ENCODE measurements around the gene PLCD1. TPM values are rescaled to one million over a fixed set of nuclear protein-coding genes. Genes with fewer than 3 reads are reported as not detected.
A peak's percentile ranks its signal among the peaks of the same experiment; 100 is the strongest.

Gene PLCD1
- total and polyA plus RNA-seq, 5 donors: 11.2 to 17.7 (median 13.7) TPM

DNA sequence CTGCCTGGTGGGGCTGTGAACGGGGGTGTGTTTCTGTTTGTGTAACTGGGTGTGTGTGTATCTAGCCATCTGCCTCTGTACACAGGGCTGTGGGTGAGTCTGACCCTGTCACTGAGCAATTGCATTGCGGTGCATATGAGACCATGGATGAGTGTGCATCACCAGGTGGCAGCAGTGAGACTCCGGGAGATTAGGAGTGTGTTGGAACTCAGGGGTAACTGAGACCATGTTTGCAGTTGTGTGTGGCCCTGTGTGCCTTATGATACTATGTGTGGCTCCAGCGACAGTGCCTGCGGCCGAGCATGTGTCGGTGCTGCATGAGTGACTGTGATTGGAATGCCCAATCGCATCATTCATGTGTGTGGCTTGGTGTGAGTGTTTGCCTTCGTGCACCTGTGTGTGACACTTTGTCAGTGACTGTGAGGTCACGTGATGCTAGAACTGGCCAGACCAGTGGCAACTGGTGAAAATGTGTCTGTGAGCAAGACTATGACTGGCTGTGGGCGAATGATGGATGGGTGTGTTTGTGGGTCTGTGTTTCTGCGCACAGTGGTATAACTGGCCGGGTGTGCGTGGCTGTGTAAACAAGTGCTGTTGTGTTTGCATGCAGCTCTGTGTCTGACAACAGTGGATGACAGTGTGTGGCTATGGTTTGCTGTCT is 24.9 kb downstream of the PLCD1 start:
- WGBS: 64% methylated on average over 14 of the region's 14 CpGs
- Histone ChIP-seq H3K27ac (ENCODE audit: low read length) (peak overlapping the region; percentile 38), H3K4me1 (ENCODE audit: control insufficient read depth, insufficient read depth, low read length) (no peaks in the 10 kb centered on the region), H3K4me3 (ENCODE audit: low read length) (no peak overlapping the region), H3K27me3 (ENCODE audit: control insufficient read depth, insufficient read depth) (no peaks in the 10 kb centered on the region), H3K9me3 (ENCODE audit: control insufficient read depth, low read length) (no peaks in the 10 kb centered on the region)
- peak; percentile 67 to 76 for ATAC-seq
- peak; percentile 81 to 94 (median 87) for DNase-seq
- intact Hi-C loops (cut with DNase I): no loop called here

DNA sequence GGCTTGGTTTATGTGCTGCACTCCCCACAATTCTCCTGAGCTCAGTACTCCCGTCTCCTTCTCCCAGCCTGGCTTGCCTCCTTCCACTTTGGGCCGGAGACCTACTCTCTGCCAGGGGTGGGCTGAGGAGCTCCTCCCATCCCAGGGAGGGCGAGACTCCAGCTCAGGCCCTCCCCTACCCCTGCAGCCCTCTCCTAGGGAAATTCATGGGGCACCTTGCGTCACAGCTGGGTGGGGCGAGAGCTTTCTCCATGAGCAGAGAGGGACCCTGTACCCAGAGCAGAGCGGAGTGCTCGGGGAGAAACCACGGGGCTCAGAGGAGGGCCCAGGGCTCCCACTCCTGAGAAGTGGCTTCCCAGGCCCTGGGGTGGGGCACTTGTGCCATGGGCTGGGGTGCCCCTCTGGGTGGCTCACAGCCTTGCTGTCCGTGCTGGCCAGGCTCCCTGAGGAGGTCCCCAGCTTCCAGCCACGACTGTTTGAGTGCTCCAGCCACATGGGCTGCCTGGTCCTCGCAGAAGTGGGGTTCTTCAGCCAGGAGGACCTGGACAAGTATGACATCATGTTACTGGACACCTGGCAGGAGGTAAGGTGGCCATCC is 25.5 kb downstream of the PLCD1 start:
- DNase-seq (peak; percentile 83 to 91 (median 87)), ATAC-seq (peak; percentile 52 to 53)
- Histone ChIP-seq H3K27me3 (ENCODE audit: control insufficient read depth, insufficient read depth) (no peaks in the 10 kb centered on the region), H3K9me3 (ENCODE audit: control insufficient read depth, low read length) (no peaks in the 10 kb centered on the region), H3K4me3 (ENCODE audit: low read length) (no peak overlapping the region), H3K27ac (ENCODE audit: low read length) (peak overlapping the region; percentile 34), H3K4me1 (ENCODE audit: control insufficient read depth, insufficient read depth, low read length) (no peaks in the 10 kb centered on the region)
- intact Hi-C loops (cut with DNase I): no loop called here
- WGBS: 68% methylated on average over 11 of the region's 11 CpGs

DNA sequence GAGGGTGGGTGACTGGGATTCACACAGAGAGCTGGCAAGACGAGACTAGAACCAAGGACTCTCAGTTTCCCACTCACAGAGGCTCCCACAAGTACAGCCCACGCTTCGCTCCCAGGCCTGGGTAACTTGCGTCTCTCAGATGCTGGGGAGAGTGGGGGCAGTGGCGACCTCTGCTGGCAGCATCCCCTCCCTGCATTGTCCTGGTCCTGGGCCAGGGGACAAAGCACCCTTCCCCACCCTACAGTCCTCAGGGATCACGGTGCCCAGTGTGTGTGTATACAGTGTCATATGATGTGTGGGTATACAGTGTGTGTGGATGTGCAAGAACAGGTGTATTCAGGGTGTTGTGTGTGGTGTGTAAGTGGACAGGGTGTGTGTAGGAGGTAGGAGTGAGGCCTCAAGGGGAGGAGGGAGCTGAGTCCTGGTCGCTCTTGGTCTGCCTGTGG is 26.0 kb downstream of the PLCD1 start:
- H3K27me3 ChIP-seq (ENCODE audit: control insufficient read depth, insufficient read depth): no peaks in the 10 kb centered on the region
- 35% methylated on average over 7 of the region's 7 CpGs for WGBS
- H3K4me3 ChIP-seq (ENCODE audit: low read length): no peak overlapping the region
- ATAC-seq (peak; percentile 23 to 33), DNase-seq (peak; percentile 69 to 88 (median 88))
- no peak overlapping the region for H3K27ac ChIP-seq (ENCODE audit: low read length)
- no peaks in the 10 kb centered on the region for H3K9me3 ChIP-seq (ENCODE audit: control insufficient read depth, low read length)
- intact Hi-C loops (cut with DNase I): no loop called here
- no peaks in the 10 kb centered on the region for H3K4me1 ChIP-seq (ENCODE audit: control insufficient read depth, insufficient read depth, low read length)

DNA sequence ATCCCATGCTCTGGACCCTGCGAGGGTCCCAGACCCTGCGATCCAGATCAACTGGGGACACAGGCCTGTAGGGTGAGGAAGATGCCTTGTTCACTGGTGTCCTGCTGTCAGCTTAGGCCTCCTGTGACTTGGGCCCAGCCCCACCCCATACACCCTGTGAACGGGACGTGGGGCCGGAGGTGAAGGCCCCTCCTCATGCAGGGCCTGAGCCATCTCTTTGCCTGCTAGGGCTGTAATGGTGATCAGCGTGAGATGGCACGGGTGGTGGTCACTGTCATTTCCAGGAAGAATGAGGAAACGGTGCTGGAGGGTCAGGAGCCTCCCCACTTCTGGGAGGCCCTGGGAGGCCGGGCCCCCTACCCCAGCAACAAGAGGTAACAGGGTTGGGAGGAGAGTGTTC is 26.5 kb downstream of the PLCD1 start:
- no peak overlapping the region for H3K27ac ChIP-seq (ENCODE audit: low read length)
- intact Hi-C loops (cut with DNase I): no loop called here
- H3K4me3 ChIP-seq (ENCODE audit: low read length): no peak overlapping the region
- no peaks in the 10 kb centered on the region for H3K9me3 ChIP-seq (ENCODE audit: control insufficient read depth, low read length)
- ATAC-seq (no peak), DNase-seq (peak in 2 of 3 donors; percentile 19 to 60)
- H3K4me1 ChIP-seq (ENCODE audit: control insufficient read depth, insufficient read depth, low read length): no peaks in the 10 kb centered on the region
- no peaks in the 10 kb centered on the region for H3K27me3 ChIP-seq (ENCODE audit: control insufficient read depth, insufficient read depth)
- WGBS: 79% methylated on average over 9 of the region's 9 CpGs

DNA sequence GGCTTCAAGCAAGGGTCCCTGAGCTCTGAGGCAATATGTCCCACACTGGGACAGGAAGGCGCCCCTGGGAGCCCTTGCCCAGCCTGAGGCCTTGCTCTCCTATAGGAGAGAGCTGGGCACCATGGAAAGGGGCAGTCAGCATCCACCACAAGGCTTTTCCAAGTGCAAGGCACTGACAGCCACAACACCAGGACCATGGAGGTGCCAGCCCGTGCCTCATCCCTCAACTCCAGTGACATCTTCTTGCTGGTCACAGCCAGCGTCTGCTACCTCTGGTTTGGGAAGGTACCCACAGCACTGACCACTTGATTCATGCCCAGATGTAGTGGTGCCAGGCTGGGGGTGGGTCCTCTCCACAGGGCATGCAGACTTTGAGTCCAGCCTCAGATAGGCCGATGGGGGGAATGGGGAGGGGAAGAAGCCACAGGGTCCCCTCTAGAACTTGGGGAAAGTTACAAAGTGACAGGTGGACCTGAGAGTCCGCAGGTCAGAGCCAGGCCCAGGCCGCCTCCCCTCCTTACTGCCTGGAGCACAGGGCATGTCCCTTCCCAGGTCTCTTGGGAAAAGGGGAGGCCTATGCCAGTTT is 27.1 kb downstream of the PLCD1 start:
- WGBS: 98% methylated on average over 6 of the region's 6 CpGs
- no peak overlapping the region for H3K27ac ChIP-seq (ENCODE audit: low read length)

DNA sequence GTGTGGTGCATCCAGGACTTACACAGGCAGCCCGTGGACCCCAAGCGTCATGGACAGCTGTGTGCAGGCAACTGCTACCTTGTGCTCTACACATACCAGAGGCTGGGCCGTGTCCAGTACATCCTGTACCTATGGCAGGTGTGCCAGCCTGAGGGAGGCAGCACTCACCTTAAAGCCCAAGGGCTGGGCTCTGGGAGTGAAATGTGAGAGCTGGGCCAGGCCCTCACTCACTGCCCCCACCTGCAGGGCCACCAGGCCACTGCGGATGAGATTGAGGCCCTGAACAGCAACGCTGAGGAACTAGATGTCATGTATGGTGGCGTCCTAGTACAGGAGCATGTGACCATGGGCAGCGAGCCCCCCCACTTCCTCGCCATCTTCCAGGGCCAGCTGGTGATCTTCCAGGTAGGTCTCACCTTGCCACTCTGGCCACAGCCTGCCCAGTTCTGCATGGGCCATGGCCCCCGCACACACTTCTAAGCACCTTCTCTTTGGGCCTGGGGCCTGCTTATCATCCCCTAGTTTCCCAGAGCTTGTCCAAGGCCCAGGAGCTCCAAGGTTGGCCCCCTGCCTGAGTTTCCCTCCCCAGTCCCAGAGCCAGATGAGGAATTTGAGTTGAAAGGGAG is 27.9 kb downstream of the PLCD1 start:
- ATAC-seq: no peak
- intact Hi-C loops (cut with DNase I): no loop called here
- DNase-seq: peak; percentile 18 to 58 (median 55)
- Histone ChIP-seq H3K27ac (ENCODE audit: low read length) (no peak overlapping the region), H3K9me3 (ENCODE audit: control insufficient read depth, low read length) (no peaks in the 10 kb centered on the region), H3K27me3 (ENCODE audit: control insufficient read depth, insufficient read depth) (no peaks in the 10 kb centered on the region), H3K4me1 (ENCODE audit: control insufficient read depth, insufficient read depth, low read length) (no peaks in the 10 kb centered on the region), H3K4me3 (ENCODE audit: low read length) (no peak overlapping the region)
- WGBS: 83% methylated on average over 9 of the region's 9 CpGs

More for the DNA sequence above, 27.1 kb downstream of the PLCD1 start:
- intact Hi-C loops (cut with DNase I): no loop called here
- no peak for ATAC-seq
- peak in 2 of 3 donors; percentile 14 to 50 for DNase-seq
- H3K27me3 ChIP-seq (ENCODE audit: control insufficient read depth, insufficient read depth): no peaks in the 10 kb centered on the region
- H3K4me1 ChIP-seq (ENCODE audit: control insufficient read depth, insufficient read depth, low read length): no peaks in the 10 kb centered on the region
- H3K9me3 ChIP-seq (ENCODE audit: control insufficient read depth, low read length): no peaks in the 10 kb centered on the region
- H3K4me3 ChIP-seq (ENCODE audit: low read length): no peak overlapping the region

DNA sequence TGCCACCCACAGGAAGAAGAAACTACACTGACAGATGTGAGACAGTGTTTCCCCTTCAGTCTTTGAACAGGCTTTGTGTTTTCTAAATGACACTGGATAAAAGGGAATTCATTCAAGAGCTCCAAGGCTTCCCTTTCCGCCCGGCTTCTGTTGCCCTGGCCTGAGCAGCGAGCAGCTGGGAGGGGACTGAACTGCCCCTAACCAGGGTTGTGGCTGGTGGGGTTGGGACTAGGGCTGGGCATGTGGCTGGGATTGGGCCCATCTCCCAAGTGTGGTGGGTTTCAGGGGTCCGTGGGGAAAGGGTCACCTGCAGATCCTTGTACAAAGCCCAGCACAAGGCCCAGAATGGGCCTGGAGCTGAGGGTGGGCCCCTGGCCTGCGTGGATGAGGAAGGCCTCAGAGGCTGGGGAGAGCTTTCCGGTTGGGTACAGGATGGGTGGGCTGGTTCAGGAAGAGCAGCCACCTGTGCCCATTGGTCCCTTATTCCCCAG is 28.4 kb downstream of the PLCD1 start:
- ATAC-seq: no peak
- Histone ChIP-seq H3K4me3 (ENCODE audit: low read length) (no peak overlapping the region), H3K9me3 (ENCODE audit: control insufficient read depth, low read length) (no peaks in the 10 kb centered on the region), H3K27me3 (ENCODE audit: control insufficient read depth, insufficient read depth) (no peaks in the 10 kb centered on the region), H3K27ac (ENCODE audit: low read length) (no peak overlapping the region), H3K4me1 (ENCODE audit: control insufficient read depth, insufficient read depth, low read length) (no peaks in the 10 kb centered on the region)
- WGBS: 96% methylated on average over 6 of the region's 6 CpGs
- intact Hi-C loops (cut with DNase I): no loop called here
- peak in 2 of 3 donors; percentile 11 to 28 for DNase-seq

DNA sequence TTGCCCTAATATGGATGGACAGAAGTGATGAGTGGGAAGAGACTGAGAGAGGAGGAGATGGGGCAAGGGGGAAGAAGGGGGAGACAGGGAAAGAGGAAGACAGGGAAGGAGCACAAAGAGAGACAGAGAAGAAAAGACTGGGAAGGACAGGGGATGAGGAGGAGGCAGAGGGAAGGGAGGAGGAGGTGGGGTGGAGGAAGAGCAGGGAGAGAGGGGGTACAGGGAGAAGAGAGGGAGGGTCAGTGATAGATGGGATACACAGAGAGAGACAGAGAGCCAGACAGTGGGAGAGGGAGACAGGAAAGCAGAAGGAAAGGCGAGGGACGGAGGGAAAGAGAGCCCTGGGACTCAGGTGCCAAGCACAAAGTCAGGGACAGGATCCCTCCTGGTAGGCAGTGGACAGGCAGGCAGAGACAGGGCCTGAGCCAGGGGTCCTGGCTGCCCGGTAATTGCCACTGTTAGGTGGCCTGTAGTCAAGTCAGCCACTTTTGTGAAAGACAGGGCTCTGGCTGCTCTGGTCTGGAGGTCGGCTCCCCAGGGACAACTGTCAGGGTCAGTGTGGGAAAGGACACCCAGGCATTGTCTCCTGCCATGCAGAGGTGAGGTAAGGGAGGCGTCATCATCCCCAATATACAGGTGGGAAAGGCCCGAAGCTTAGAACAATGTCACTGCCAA is 29.1 kb downstream of the PLCD1 start:
- no peaks in the 10 kb centered on the region for H3K4me1 ChIP-seq (ENCODE audit: control insufficient read depth, insufficient read depth, low read length)
- H3K27me3 ChIP-seq (ENCODE audit: control insufficient read depth, insufficient read depth): no peaks in the 10 kb centered on the region
- no peaks in the 10 kb centered on the region for H3K9me3 ChIP-seq (ENCODE audit: control insufficient read depth, low read length)
- H3K4me3 ChIP-seq (ENCODE audit: low read length): no peak overlapping the region
- DNase-seq (peak in 2 of 3 donors; percentile 22 to 57), ATAC-seq (no peak)
- WGBS: 93% methylated on average over 6 of the region's 6 CpGs
- no peak overlapping the region for H3K27ac ChIP-seq (ENCODE audit: low read length)
- intact Hi-C loops (cut with DNase I): no loop called here

DNA sequence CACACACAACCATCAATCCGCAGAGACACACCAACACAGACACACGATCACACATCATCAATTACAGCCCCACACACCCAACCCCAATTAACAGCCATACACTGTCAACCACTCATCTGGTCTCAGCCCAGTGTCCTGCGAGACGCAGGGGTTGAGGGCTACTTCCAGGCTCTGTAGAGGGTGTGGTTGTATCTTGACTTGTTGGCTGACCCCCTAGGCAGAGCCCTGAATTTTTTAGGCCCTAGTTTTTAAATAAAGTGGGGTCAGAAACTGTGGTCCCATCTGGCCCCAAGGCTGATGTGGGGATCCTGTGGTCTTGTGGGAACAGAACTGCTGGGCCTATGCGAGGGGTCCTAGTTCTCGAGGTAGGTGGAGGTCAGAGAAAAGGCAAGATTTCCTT is 29.6 kb downstream of the PLCD1 start:
- Histone ChIP-seq H3K27ac (ENCODE audit: low read length) (no peak overlapping the region), H3K4me1 (ENCODE audit: control insufficient read depth, insufficient read depth, low read length) (no peaks in the 10 kb centered on the region), H3K27me3 (ENCODE audit: control insufficient read depth, insufficient read depth) (no peaks in the 10 kb centered on the region), H3K4me3 (ENCODE audit: low read length) (no peak overlapping the region), H3K9me3 (ENCODE audit: control insufficient read depth, low read length) (no peaks in the 10 kb centered on the region)
- ATAC-seq (no peak), DNase-seq (peak in 2 of 3 donors; percentile 11 to 41)
- WGBS: 92% methylated on average over 6 of the region's 6 CpGs
- intact Hi-C loops (cut with DNase I): no loop called here

DNA sequence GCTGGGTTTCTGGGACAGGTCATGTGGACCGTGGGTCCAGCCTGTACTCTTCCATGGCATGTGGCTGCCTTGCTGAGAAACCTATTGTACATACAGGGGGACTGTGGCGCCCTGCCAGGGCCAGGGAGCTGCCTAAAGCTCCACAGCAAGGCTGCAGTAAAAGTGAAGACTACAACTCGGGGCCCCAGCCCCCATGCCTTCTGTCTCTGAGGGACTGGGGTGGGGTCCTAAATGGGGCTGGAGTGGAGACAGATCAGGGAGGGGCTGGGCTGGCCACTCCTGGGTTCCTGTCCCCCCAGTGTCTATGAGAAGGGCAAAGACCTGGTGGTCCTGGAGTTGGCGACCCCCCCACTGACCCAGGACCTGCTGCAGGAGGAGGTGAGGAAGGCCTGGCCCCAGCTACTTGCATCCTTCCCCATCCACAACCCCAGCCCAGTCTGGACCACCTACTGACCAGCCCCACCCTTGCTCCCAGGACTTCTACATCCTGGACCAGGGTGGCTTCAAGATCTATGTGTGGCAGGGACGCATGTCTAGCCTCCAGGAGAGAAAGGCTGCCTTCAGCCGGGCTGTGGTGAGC is 31.6 kb downstream of the PLCD1 start:
- ATAC-seq (no peak), DNase-seq (peak; percentile 37 to 79 (median 74))
- WGBS: 79% methylated on average over 6 of the region's 6 CpGs
- intact Hi-C loops (cut with DNase I): no loop called here
- Histone ChIP-seq H3K9me3 (ENCODE audit: control insufficient read depth, low read length) (no peaks in the 10 kb centered on the region), H3K4me1 (ENCODE audit: control insufficient read depth, insufficient read depth, low read length) (no peaks in the 10 kb centered on the region), H3K27me3 (ENCODE audit: control insufficient read depth, insufficient read depth) (no peaks in the 10 kb centered on the region), H3K4me3 (ENCODE audit: low read length) (no peak overlapping the region), H3K27ac (ENCODE audit: low read length) (peak overlapping the region; percentile 95)
